IPS-18a (cell line): ENCODE data around the gene NDST3.

ENCODE experiments used
- H3K27ac ChIP-seq: one replicate; pipeline ENCODE4 v1.5.1; 2013; ENCODE audit warnings: low read length
- H3K27me3 ChIP-seq: one replicate; pipeline ENCODE4 v1.6.1; 2013; ENCODE audit warnings: mild to moderate bottlenecking, low read length; ENCODE audit not compliant: control insufficient read depth, insufficient read depth
- H3K36me3 ChIP-seq: one replicate; pipeline ENCODE4 v1.6.1; 2013; ENCODE audit warnings: low read depth, low read length; ENCODE audit not compliant: control insufficient read depth
- H3K4me1 ChIP-seq: one replicate; pipeline ENCODE4 v1.6.1; 2013; ENCODE audit warnings: low read depth, low read length; ENCODE audit not compliant: control insufficient read depth
- H3K4me3 ChIP-seq: one replicate; pipeline ENCODE4 v1.5.1; 2013; ENCODE audit warnings: low read length
- H3K9ac ChIP-seq: one replicate; pipeline ENCODE4 v1.6.1; 2013; ENCODE audit warnings: mild to moderate bottlenecking, low read length, moderate library complexity
- H3K9me3 ChIP-seq: one replicate; pipeline ENCODE4 v1.6.1; 2013; ENCODE audit warnings: low read depth, low read length; ENCODE audit not compliant: control insufficient read depth

NDST3 gene

DNA sequence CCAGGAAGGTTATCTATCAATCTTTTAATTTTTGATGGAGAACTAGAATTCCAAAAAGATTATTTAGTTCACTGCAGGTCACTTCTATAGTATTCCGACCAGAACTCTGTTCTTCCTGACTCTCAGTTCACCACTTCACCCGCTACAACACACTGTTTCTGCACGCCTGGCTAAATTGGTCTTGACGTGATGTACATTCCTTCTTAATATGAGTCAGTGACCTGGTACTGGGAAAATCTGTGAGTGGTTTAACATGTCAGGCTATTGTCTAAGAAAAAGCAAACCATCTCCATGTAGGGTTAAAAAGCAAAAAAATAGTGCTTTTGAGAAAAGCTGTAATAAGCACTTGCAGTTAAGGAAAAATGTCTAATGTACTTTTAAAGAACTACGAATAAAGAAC, 120.4 kb downstream of the NDST3 start:
- no peak overlapping the region for H3K27ac ChIP-seq
- no peaks in the 10 kb centered on the region for H3K9me3 ChIP-seq
- no peaks in the 10 kb centered on the region for H3K36me3 ChIP-seq
- H3K4me3 ChIP-seq: no peak overlapping the region
- H3K9ac ChIP-seq: no peak overlapping the region
- no peaks in the 10 kb centered on the region for H3K4me1 ChIP-seq
- H3K27me3 ChIP-seq: no peaks in the 10 kb centered on the region

GRCh38 chr4:118155516-118155915, 121.2 kb downstream of the NDST3 start:
- Histone ChIP-seq H3K9ac (no peak overlapping the region), H3K36me3 (no peaks in the 10 kb centered on the region), H3K27ac (no peak overlapping the region), H3K9me3 (no peaks in the 10 kb centered on the region), H3K4me1 (no peaks in the 10 kb centered on the region), H3K27me3 (no peaks in the 10 kb centered on the region), H3K4me3 (no peak overlapping the region)

DNA sequence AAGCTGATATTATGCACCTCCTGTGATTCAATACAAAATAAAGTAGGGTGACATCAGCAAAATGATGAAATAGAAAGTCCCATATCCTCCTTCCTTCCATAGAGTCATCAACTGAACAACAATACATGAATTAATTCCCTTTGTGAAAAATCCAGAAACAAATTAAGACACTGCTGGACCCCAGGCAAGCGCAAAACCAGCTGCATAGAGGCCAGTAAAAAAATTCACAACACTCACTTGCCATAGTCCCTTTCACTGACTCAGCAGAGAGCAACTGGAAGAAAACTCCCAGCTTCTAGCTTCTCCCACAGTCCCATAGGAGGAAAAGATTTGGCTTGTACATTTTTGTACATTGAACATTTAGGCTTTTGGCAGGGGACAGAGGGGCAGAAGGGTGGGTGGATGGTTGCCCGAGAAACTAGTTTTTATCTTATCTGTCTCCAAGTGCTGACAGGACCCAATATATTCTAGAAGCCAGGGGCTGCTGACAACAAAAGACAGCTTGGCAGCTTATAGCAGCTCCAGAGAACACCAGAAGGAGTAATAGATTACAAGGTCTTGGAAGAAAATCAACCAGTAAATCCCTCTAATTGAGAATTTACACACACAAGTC, 124.6 kb downstream of the NDST3 start:
- Histone ChIP-seq H3K9me3 (no peaks in the 10 kb centered on the region), H3K4me1 (no peaks in the 10 kb centered on the region), H3K36me3 (no peaks in the 10 kb centered on the region), H3K27ac (no peak overlapping the region), H3K9ac (no peak overlapping the region), H3K4me3 (no peak overlapping the region), H3K27me3 (no peaks in the 10 kb centered on the region)

DNA sequence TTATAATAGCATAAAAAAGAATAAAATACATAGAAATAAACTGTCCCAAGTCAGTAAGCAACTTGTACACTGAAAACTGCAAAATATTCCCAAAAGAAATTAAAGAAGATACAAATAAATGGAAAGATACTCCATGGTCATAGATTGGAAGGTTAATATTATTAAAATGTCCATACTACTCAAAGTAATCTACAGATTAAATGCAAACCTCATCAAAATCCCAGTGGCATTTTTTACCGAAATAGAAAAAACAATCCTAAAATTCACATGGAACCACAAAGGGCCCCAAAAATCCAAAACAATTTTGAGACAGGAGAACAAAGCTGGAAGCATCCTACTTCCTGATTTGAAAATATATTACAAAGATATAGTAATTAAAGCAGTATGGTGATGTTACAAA, 133.0 kb downstream of the NDST3 start:
- Histone ChIP-seq H3K4me1 (peaks cover 3% of the 10 kb centered on the region), H3K4me3 (no peak overlapping the region), H3K27ac (no peak overlapping the region), H3K36me3 (no peaks in the 10 kb centered on the region), H3K9me3 (peaks cover 13% of the 10 kb centered on the region), H3K27me3 (no peaks in the 10 kb centered on the region), H3K9ac (no peak overlapping the region)

- Histone ChIP-seq H3K4me3 (no peak overlapping the region), H3K27ac (no peak overlapping the region), H3K9ac (no peak overlapping the region)
These were observed 137.1 kb downstream of the NDST3 start for GRCh38 chr4:118171381-118171780.

DNA sequence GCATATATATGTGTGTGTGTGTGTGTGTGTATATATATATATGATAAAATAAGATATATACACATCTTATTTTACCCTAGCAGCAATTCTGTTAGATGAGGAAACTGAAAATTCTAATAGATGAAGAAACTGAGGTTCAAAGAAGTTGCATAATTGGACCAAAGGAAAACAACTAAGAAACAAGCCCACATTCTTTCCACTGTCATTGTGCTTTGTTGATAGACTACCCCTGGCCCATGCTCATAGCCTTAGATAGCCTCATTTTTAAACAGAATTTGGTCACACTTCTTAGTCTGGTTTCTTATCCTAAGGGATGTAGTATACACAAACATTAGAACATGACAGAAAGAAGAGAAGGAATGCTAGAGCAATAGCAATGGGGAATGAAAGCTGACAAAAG, 138.8 kb downstream of the NDST3 start:
- H3K27me3 ChIP-seq: no peaks in the 10 kb centered on the region

More at GRCh38 chr4:118171381-118171780, 137.1 kb downstream of the NDST3 start:
- Histone ChIP-seq H3K36me3 (no peaks in the 10 kb centered on the region), H3K9me3 (peaks cover 13% of the 10 kb centered on the region), H3K4me1 (peaks cover 3% of the 10 kb centered on the region), H3K27me3 (no peaks in the 10 kb centered on the region)

DNA sequence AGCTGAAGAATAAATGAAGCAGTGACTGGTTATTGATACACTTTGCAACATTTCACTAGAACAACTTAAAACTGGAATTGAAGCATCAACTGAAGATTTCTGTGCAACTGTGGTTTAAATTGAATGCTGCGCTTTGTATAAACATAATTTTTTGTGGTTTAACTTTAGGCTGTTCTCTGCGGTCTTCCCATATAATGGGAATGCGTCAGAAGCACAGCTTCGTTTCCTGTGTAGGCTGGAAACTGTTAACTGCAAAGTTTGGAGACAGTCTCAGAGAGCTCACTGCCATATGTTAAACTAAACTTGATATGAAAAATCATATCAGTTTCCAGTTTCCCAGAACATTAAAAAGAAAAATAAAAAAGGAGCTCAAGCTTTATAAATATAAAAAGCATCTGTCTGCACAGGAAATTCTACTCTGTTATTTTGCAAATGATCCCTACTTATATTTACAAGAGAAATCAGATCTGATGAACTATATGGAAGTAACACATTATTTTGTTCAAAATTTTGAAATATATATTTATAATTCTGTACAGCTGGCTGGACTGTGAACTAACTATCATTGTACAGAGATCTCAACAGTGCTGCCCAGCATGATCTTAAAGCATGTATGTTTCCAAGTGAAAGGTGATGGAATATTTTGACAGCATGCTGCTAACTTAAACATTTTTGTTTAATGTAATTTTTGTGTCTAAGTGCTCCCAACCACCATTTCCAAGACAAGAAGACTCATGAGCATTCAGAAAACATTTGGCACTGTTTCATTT, 139.9 kb downstream of the NDST3 start:
- peaks cover 3% of the 10 kb centered on the region for H3K4me1 ChIP-seq

More for the DNA sequence above, 138.8 kb downstream of the NDST3 start:
- H3K9ac ChIP-seq: no peak overlapping the region
- no peak overlapping the region for H3K4me3 ChIP-seq
- peaks cover 3% of the 10 kb centered on the region for H3K4me1 ChIP-seq
- H3K9me3 ChIP-seq: no peaks in the 10 kb centered on the region
- H3K27ac ChIP-seq: no peak overlapping the region
- H3K36me3 ChIP-seq: no peaks in the 10 kb centered on the region

GRCh38 chr4:118175506-118175905, 141.2 kb downstream of the NDST3 start:
- H3K36me3 ChIP-seq: no peaks in the 10 kb centered on the region
- H3K27ac ChIP-seq: no peak overlapping the region
- peaks cover 3% of the 10 kb centered on the region for H3K4me1 ChIP-seq
- H3K9ac ChIP-seq: no peak overlapping the region
- no peaks in the 10 kb centered on the region for H3K27me3 ChIP-seq
- H3K4me3 ChIP-seq: no peak overlapping the region
- no peaks in the 10 kb centered on the region for H3K9me3 ChIP-seq

More for the DNA sequence above, 139.9 kb downstream of the NDST3 start:
- Histone ChIP-seq H3K27me3 (no peaks in the 10 kb centered on the region), H3K9me3 (no peaks in the 10 kb centered on the region), H3K9ac (no peak overlapping the region), H3K27ac (no peak overlapping the region), H3K4me3 (no peak overlapping the region), H3K36me3 (no peaks in the 10 kb centered on the region)

GRCh38 chr4:118177126-118177525, 142.8 kb downstream of the NDST3 start:
- Histone ChIP-seq H3K9ac (no peak overlapping the region), H3K27ac (no peak overlapping the region), H3K4me3 (no peak overlapping the region), H3K9me3 (no peaks in the 10 kb centered on the region), H3K36me3 (no peaks in the 10 kb centered on the region), H3K4me1 (no peaks in the 10 kb centered on the region), H3K27me3 (no peaks in the 10 kb centered on the region)

DNA sequence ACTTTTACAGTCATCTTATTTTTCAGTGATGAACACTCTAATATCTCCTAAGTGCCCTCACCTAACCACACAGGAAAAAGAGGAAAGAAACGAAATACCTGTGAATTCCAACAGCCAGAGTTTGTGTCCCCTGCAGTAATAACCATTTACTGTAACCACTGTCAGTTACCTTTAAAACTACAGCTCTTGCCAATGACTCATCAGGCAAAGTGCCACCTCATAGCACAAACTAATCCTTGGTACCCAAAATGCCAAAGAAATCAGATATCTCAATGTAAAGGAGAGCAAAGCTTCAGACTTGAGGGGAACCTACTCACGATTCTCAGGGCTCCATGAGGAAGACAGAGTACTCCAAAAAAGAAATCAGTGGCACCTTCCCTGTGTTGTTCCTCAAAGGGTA, 146.5 kb downstream of the NDST3 start:
- Histone ChIP-seq H3K27ac (no peak overlapping the region), H3K9ac (no peak overlapping the region), H3K4me1 (no peaks in the 10 kb centered on the region), H3K4me3 (no peak overlapping the region), H3K9me3 (no peaks in the 10 kb centered on the region), H3K27me3 (no peaks in the 10 kb centered on the region), H3K36me3 (no peaks in the 10 kb centered on the region)

- Histone ChIP-seq H3K27ac (peak overlapping the region; percentile 57), H3K9me3 (no peaks in the 10 kb centered on the region), H3K4me3 (peak overlapping the region; percentile 37)
These were observed 156.6 kb downstream of the NDST3 start for GRCh38 chr4:118190903-118191302.

GRCh38 chr4:118193421-118193820, 159.1 kb downstream of the NDST3 start:
- H3K27ac ChIP-seq: no peak overlapping the region
- H3K4me3 ChIP-seq: no peak overlapping the region
- no peaks in the 10 kb centered on the region for H3K36me3 ChIP-seq
- H3K27me3 ChIP-seq: no peaks in the 10 kb centered on the region
- no peaks in the 10 kb centered on the region for H3K9me3 ChIP-seq
- H3K4me1 ChIP-seq: peaks cover 16% of the 10 kb centered on the region
- no peak overlapping the region for H3K9ac ChIP-seq

More at GRCh38 chr4:118190903-118191302, 156.6 kb downstream of the NDST3 start:
- Histone ChIP-seq H3K36me3 (no peaks in the 10 kb centered on the region), H3K4me1 (peaks cover 16% of the 10 kb centered on the region), H3K9ac (peak overlapping the region; percentile 12), H3K27me3 (no peaks in the 10 kb centered on the region)
